ENCODE results near the gene SLC27A4. TPM values are rescaled to one million over a fixed set of nuclear protein-coding genes. Genes with fewer than 3 reads are reported as not detected.

SLC27A4 gene
- total RNA-seq, 6 experiments from 2014 or later = 21.1 to 31.1 (median 23.2) TPM

- peak overlapping the region; percentile 86 for H3K4me3 Mint-ChIP-seq
- no peaks in the 10 kb centered on the region for H3K36me3 Mint-ChIP-seq (ENCODE audit: low read depth)
- peak overlapping the region; percentile 85 for H3K27ac Mint-ChIP-seq
- DNase-seq = no peak
- H3K4me1 Mint-ChIP-seq (ENCODE audit: low read depth) = peaks cover 46% of the 10 kb centered on the region
- H3K27me3 Mint-ChIP-seq (ENCODE audit: insufficient read depth) = peaks cover 1% of the 10 kb centered on the region; the same call in 1 of the 2 replicates
- TF ChIP-seq CTCF (IDR thresholded peaks at IDR 0.05) = no peak
- H3K9me3 Mint-ChIP-seq = no peaks in the 10 kb centered on the region
Measured at GRCh38 chr9:128361296-128361985, 21.1 kb downstream of the SLC27A4 start.

GRCh38 chr9:128361986-128362646 is 21.8 kb downstream of the SLC27A4 start:
- Mint-ChIP-seq H3K4me1 (ENCODE audit: low read depth) (peaks cover 46% of the 10 kb centered on the region), H3K27ac (peak overlapping the region; percentile 85), H3K36me3 (ENCODE audit: low read depth) (no peaks in the 10 kb centered on the region), H3K9me3 (no peaks in the 10 kb centered on the region), H3K27me3 (ENCODE audit: insufficient read depth) (peaks cover 1% of the 10 kb centered on the region; the same call in 1 of the 2 replicates), H3K4me3 (peak overlapping the region; percentile 86)
- peak; percentile 90 for TF ChIP-seq CTCF (IDR thresholded peaks at IDR 0.05)
- DNase-seq = peak; percentile 77

- TF ChIP-seq CTCF (IDR thresholded peaks at IDR 0.05) = no peak
- H3K36me3 Mint-ChIP-seq (ENCODE audit: low read depth) = no peaks in the 10 kb centered on the region
- H3K4me3 Mint-ChIP-seq = no peak overlapping the region; the same call in 1 of the 2 replicates
- H3K4me1 Mint-ChIP-seq (ENCODE audit: low read depth) = peaks cover 46% of the 10 kb centered on the region
- H3K27ac Mint-ChIP-seq = peak overlapping the region; percentile 85; the same call in 1 of the 2 replicates
- no peak for DNase-seq
- H3K9me3 Mint-ChIP-seq = no peaks in the 10 kb centered on the region
- H3K27me3 Mint-ChIP-seq (ENCODE audit: insufficient read depth) = no peaks in the 10 kb centered on the region
Measured at GRCh38 chr9:128362774-128363173, 22.4 kb downstream of the SLC27A4 start.

- peaks cover 3% of the 10 kb centered on the region; the same call in 1 of the 2 replicates for H3K36me3 Mint-ChIP-seq (ENCODE audit: low read depth)
- no peaks in the 10 kb centered on the region for H3K9me3 Mint-ChIP-seq
- no peak for DNase-seq
- H3K4me3 Mint-ChIP-seq = no peak overlapping the region
- peaks cover 35% of the 10 kb centered on the region for H3K4me1 Mint-ChIP-seq (ENCODE audit: low read depth)
- H3K27ac Mint-ChIP-seq = peak overlapping the region; percentile 52; the same call in 1 of the 2 replicates
- H3K27me3 Mint-ChIP-seq (ENCODE audit: insufficient read depth) = no peaks in the 10 kb centered on the region
- TF ChIP-seq CTCF (IDR thresholded peaks at IDR 0.05) = no peak
Measured at GRCh38 chr9:128365525-128365924, 25.2 kb downstream of the SLC27A4 start.

DNA sequence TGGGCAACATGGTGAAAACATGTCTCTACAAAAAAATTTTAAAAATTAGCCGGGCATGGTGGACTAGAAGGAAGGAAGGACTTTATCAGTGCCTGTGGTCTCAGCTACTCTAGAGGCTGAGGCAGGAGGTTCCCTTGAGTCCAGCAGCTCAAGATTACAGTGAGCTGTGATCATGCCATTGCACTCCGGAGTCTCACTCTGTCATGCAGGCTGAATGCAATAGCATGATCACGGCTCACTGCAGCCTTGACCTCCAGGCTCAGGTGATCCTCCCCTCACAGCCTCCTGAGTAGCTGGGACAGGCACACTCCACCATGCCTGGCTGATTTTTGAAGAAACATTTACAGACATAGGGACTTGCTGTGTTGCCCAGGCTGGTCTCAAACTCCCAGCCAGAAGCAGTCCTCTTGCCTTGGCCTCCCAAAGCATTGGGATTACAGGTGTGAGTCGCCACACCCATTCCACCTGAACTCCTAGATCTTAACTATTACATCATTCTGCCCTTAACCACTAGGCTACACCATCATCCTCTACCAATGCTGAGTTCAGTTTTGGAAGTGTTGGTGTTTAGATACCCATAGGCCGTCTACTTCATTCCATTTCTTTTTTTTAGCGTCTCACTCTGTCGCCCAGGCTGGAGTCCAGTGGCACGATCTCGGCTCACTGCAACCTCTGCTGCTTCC is 28.8 kb downstream of the SLC27A4 start:
- DNase-seq = no peak
- TF ChIP-seq CTCF (IDR thresholded peaks at IDR 0.05) = no peak
- Mint-ChIP-seq H3K36me3 (ENCODE audit: low read depth) (peaks cover 12% of the 10 kb centered on the region), H3K4me3 (no peak overlapping the region), H3K4me1 (ENCODE audit: low read depth) (peaks cover 36% of the 10 kb centered on the region), H3K27me3 (ENCODE audit: insufficient read depth) (no peaks in the 10 kb centered on the region), H3K27ac (peak overlapping the region; percentile 5; the same call in 1 of the 2 replicates), H3K9me3 (no peaks in the 10 kb centered on the region)
